Mucosa of gallbladder (tissue), 1 donor: ENCODE results near the gene IFI27L1. TPM values are rescaled to one million over a fixed set of nuclear protein-coding genes. Genes with fewer than 3 reads are reported as not detected.

Source experiments
- DNase-seq: peaks from one replicate; pipeline ENCODE4 v3.0.0-alpha.2; 2020; ENCODE audit warnings: low spot score
- total RNA-seq: library from RNA; stranded (reverse); gene quantifications from one replicate; pipeline ENCODE4 v1.2.1, GENCODE V29; 2021
- donor health status: DM: no; HTN: no; CAD: no.

The IFI27L1 gene, protein sequence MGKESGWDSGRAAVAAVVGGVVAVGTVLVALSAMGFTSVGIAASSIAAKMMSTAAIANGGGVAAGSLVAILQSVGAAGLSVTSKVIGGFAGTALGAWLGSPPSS
- 19.8 TPM for total RNA-seq

DNA sequence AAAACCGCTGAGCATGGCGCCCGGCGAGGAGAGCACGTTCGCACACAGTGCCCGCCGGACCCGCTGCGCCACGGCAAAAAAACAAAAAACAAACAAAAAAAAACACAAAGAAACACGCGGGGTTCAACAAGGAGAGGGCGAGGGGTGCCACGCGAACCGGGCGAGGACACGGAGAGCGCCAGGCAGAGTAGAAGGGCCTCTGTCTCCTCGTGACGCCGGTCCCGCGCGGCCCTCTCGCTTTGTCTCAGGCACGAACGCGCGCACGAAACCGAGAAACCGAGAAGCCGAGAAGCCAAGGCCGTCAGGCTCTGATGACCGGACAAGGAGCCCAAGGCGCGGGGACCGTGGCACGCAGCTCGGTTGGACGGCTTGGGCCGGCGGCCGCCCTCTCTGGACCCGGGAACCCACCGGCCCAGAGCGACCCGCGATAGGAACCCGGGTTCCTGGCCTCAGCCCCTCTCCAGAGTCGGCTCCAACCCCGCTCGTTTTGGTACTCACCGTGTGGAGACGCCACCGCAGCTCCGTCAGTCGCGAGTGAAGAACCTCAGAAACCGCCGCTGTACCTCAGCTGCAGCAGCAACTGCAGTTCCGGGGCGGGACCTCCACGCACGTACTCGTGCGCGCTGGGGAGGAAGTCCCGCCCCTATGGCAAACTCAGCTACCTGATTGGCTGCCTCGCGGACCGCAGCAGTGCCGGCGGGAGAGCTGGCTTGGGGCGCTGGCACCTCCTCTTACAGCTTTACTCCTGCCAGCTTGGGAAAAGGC is at the start of gene IFI27L1, which contains the start of gene DDX24:
IFI27L1 (plus strand) TSS at position 690 of the 765 bp plus-strand sequence. CDS start 15,628 bp downstream, outside the sequence.
DDX24 (minus strand) TSS at position 582 of the 765 bp plus-strand sequence. CDS start 1,460 bp downstream, outside the sequence.
- peak; percentile 97 for DNase-seq

DNA sequence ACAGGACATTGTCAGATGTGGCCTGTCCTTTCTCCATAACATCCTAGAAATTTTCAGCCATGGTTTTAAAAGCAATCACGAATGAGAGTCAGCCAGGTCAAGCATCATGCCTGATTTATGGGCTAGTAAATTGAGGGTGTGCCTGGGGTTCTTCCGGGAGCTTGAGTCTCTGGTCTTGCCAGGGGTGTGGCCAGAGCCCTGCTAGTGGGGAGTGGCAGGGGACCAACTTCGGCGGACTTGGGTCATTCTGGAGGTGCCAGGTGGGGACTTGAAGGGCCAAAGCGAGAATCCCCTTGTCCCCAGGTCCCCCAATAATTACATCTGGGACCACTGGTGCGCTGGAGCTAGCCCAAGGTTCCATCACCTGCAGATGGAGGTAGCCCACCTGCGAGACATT is 49.2 kb upstream of the IFI27L1 start:
- no peak for DNase-seq

DNA sequence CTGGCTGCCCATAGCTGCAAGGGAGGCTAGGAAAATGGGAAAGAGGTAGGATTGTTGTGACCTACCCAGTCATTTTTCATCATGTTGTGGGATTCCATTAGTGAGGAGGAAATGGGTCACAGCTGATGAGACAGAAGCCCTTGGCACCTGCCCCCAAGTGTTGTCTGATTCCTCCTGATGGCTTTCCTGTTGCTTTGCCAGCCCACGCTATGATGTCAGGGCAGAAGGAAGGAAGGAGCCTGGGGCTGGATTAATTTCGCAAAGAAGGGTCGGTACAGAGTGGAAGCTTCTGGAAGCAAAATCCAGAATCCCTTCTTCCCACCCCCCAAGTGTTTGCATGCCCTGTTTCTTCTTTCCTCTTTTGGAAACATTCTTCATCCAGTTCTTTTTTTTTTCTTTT is 46.2 kb upstream of the IFI27L1 start:
- no peak for DNase-seq

DNA sequence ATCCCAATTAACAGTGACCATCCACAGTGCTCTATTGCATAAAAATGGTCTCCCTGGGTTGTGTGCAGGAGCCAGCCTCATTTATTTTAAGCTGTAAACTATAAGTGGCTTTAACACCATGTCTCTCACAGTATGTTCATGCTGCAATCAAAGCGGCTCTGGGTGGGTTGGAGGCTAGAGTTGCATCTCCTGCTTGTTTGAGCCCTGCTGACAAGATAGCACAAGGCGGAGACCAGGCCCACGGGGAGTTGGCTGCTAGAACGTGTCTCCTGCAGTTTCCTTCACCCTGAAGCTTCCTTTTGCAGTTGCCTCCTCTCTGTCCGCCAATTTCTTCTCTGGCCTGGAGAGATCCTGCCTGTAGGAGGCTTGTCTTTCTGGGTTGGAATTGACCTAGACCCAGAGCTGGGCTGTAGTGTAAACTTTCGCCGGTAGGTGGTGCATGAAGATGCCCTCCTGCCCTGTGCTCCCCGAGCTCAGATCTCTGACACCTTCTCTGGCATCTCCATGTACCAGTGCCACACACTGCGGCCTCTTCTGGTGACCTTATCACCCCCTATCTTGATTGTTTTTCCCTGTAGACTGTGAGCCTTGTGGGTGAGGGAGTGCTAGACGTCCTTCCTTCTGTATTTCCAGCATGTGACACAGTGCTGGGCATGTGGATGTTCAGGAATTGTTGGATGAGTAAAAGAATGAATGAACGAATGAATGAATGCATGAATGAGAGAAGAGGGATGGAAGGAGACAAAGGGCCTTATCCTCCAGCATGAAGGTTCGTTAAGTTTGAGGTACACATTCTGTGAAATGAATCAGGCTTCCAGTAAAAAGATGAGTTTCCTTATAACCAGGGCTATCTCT is 44.6 kb upstream of the IFI27L1 start:
- peak; percentile 73 for DNase-seq

DNA sequence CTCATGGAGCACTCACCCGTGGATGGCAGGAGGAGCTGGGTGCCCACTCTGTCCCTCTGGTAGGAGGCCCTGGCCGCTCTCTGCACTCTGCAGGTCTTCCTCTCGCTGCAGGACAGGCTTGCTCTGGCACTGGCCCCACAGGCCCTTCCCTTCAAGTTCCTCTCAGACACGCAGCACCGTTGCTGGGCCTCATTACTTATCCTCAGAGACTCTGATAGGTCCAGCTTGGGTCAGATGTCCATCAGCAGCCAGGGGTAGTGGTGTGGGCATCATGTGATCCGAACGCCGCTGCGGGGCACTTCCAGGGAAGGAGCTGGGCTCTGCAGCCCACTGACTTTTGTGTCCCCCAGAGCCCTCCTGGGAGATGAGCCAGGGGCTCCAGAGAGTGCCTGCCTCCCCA is 43.2 kb upstream of the IFI27L1 start:
- no peak for DNase-seq

DNA sequence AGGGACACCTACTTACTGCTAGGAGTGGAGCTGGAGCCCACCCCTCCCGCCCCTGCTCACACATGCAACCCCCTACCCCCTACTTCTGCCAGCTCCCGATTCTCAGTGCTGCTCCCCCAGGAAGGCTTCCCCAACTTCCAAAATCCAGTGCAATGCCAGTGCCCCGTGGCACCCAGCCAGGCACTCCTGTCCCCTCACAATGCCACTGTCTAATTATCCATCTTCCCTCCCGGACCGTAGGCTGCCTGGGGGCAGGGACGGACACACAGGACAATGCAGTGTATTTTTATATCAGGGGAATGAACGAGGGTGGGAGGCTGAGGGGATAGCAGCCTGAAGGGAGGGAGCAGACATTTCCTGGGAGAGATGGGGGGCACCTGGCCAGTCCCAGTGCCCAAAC is 42.6 kb upstream of the IFI27L1 start:
- no peak for DNase-seq

DNA sequence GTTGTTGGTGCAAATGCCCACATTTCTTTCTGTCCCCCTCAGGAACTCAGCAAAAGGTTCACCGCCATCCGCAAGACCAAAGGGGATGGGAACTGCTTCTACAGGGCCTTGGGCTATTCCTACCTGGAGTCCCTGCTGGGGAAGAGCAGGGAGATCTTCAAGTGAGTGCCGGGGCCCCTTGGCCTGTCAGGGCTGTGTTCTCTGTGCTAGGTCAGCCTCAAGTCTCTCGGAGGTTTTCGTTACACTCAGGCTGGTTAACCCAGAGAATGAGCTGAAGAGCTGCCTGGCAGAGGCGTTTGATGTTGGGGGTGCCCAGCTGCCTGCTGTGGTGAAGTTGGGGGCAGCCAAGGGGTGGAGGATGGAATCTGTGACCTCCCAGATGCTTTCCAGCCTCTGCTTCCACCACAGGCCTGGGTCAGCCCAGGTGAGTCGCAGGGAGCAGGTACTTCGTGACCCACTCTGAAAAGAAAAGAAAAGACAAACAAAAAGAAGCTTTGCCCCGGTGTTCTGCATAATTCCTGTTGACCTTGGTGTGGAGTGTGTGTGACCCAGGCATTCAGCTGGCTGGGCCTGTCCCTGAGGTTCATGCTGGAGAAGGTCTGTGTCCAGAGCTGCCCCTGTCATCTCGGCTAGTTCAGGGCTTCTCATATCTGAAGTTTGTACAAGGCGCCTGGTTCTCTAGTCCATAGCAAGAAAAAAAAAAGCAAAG is 42.0 kb upstream of the IFI27L1 start:
- no peak for DNase-seq

DNA sequence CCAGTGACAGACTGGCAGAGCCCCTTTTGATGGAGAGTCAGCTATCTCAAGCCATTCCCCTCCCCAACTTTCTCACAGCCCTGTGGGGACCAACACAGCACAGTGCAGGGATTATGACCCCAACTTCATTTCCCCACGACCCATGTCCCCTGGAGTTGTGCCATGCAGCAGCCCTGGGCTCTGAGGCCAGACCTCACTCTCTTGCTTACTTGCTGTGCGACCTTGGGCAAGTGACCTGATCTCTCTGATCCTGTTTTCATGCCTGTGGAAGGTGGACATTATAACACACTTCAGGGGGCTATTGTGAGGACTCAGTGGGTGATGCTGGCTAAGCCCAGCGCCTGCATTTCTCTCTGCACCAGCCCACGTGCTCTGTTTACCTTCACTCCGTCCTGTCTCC is 40.9 kb upstream of the IFI27L1 start:
- no peak for DNase-seq

DNA sequence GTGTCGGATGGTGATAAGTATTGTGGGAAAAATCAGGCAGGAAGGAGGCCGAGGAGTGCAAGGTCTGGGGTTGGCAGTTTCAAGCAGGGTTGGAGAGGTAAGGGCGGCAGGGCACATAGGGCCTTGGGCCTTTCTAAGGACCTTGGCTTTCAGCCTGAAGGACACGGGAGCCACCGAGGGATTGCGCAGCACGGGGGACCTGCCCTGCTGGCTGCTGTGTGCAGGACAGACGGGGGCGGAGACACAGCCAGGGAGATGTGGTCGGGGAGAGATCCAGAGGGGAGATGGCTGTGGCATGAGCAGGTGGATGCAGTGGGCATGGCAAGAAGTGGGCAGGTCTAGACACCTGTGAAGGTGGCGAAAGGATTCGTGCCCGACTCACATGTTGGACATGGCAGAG is 40.3 kb upstream of the IFI27L1 start:
- no peak for DNase-seq

DNA sequence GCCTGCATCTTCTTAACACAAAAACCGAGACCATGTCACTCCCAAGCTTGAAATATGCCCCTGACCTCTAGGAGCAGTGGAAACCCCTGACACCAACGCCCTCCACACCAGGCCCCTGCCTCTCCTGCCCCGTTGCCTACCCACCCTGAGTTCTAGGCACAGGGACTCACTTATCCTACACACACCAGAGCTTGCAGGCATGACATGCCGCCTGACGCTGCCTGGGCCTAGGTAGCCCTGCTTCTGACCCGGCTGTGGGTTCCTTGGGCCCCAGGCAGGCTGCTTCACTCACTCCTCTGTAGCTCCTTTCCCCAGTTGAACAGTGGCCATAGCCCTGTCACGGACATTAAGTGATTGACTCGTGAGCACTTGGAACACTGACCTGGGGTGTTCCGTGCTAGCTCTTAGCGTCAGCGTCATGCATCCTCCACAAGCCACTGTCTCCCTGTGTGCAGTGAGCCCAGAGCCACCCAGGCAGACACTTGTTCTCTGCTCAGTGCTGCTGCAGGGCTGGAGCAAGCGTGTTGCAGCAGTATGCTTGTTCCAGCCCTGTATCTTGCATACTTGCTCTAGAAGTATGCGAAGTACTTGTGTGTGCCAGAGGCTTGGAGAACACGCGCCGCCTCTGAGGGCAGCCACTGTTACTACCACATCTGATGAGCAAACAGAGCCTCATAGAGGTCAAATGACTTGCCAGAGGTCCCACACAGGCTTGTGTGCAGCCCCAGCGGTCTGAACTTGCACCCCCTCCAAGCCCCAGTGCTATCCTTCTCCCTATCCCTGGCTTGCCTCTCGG is 39.4 kb upstream of the IFI27L1 start:
- peak; percentile 44 for DNase-seq

DNA sequence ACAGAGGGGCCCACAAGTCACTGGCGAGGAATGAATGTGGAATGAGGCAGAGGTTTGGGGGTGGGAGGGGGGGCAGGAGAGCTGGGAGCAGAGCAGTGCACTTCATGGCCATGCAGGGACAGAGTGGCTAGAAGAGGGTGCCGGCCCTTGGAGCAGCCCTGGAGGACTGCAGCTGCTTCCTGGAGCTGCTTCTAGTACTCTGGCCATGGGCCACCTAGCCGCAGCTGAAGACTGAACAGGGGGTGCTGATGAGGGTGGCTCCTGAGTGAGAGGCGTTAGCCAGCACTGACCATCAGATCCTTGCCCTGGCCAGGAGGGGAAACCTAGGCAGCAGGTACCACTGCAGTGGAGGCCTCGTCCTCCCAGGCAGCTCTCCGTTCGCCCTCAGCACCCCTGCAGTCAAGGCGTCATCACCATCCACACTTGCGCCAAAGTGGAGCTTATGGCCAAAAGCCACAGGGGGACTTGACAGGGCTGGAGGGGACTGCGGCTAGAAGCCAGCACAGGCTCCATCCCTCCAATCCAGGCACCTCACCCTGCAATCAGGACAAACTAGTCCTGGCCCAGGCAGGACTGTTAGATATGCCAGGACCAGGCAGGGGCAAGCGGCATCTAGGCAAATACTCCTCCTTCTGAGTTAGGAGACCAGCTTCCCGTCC is 38.5 kb upstream of the IFI27L1 start:
- DNase-seq = no peak

DNA sequence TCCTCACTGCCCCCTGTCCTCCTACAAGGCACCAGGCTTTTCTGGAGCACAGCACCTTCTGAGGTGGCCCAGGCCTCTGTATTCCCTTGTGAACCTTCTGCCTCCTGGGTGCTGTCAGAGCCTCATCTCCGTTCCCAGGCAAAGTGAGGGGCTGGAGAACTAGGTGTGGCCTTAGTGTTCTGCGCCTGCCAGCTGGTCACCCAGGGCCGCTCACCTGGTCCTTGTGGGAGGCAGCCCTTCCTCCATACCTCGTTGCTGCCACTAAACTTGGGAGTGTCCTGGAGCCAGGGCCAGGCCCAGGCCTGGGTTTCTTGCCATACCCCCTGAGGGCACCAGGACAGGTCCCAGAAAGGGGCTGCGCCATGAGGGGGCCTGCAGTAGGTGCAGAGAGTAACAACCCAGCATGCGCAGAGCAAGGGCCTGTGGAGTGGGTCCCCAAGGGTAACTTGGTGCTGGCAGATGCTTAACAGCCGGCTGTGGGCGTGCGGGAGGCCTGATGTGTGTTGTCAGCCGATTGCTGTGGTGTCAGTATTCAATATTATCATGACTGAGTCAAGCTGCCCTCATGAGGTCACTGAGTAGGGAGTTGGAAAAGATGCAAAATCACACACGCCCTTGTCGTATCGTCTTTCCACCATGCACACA is 37.9 kb upstream of the IFI27L1 start:
- DNase-seq = no peak

DNA sequence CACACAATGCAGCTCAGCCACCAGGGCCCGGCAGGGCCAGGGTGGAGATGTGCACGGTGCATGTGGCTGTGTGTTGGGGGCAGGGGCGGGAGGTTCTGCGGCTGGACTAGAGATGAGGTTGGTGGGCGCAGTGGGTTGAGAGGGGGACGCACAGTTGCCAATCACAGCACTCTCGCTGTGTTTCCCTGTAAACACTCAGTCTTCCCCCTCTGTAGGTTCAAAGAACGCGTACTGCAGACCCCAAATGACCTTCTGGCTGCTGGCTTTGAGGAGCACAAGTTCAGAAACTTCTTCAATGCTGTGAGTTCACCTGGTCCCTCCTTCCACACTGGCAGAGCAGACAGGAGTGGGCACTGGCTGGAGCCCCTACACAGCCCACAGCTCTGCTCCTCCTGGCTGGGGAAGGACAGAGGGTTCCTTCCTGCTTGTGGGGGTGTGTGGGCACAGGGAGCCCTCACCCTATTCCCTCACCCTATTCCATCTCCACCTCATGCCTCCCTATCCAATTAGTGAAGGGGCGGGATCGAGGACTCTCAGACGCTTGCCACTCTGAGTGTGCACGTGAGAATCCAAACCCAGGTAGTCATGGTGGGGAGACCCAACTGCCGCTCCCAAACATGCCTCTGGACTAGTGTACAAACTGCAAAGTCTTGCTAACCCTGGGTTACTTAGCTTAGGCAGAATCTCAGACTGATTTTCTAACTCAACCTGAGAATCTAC is 37.2 kb upstream of the IFI27L1 start:
- DNase-seq = no peak

DNA sequence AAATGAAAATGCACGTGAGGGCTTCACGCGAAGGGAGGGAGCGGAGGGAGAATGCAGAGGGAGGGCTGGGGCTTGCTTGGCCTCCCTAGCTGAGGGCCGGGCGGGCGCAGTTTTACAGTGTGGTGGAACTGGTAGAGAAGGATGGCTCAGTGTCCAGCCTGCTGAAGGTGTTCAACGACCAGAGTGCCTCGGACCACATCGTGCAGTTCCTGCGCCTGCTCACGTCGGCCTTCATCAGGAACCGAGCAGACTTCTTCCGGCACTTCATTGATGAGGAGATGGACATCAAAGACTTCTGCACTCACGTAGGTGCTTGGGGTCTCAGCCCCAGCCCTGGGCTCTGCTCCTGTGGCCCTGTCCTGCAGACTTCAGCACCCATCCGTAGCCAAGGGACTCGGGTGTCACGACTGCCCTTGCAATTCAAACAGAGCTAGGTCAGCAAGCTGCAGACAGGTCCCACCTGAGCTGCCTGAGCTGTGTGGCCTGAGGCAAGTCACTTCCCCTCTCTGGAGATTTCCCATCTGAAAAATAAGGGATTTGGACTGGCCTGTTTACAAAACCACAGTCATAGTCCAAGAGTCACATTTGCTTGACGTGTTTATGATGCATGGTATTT is 36.5 kb upstream of the IFI27L1 start:
- DNase-seq = no peak

DNA sequence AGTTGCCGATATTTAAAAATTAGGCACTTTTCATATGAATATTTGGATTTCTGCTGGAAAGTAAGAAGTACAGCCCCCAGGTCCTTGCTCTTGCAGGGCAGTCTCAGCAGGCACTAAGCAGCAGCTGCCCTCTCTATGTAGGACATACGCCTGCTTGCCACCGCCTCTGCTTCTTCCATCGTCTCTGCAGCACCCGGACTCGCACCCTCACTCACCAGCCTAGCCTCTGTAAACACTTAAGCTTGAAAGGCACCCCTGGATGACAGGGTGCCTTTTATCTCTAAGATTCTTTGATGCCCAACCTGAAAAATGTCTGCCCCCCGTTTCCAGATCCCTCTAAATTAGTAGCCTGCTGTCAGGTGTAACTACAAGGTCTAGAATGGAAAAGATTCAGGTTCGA is 36.0 kb upstream of the IFI27L1 start:
- no peak for DNase-seq

DNA sequence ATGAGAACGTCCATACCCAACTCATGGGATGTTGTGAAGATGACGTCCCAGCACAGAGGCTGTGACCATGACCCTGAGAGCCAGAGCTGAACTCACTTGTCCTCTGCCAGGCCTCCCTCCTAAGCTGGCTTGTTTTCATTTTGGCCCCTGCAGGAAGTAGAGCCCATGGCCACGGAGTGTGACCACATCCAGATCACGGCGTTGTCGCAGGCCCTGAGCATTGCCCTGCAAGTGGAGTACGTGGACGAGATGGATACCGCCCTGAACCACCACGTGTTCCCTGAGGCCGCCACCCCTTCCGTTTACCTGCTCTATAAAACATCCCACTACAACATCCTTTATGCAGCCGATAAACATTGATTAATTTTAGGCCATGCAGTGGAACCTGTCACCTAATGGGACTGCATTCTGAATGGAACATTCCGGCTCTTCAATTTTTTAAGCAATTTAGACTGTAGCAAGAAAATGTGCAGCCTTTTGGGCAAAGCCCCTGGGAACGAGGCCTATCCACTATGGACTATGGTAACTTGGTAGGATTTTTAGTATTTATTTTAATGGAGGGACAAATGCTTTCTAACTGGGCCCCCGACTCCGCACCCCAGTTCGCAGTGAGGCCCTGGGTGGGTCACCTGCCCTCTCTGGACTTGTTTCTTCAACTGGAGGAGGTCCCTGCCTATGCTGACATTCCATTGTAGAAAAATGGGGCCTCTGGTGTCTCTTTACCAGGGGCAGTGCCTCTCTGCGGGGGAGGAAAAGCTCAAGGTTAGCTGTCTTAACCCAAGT is 35.4 kb upstream of the IFI27L1 start:
- DNase-seq = no peak

DNA sequence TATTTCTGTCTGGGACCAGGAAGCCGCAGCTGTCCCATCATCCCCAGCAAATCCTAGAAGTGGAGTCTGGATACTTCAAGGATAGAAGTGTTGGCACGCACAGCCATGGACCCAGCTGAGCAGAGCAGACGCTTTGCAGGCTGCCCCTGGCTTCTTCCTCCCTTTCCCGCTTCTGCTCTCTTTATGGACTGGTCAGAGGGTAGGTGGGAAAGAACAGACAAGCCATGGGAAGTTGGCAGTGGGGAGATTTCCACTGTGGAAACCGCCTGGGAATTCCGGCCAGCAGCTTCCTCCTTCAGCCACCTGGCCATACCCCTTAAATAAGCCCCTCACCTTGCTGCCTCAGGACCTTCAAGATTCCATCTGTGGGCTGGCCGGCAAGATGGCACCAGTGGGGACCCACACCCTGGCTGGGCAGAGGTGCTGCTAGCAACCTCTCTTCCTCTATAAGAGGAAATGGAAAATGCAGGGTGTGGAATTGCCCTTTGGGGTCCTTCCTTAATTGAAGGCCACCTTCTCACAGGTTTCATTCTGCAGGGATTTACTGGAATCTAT is 34.3 kb upstream of the IFI27L1 start:
- DNase-seq = no peak

DNA sequence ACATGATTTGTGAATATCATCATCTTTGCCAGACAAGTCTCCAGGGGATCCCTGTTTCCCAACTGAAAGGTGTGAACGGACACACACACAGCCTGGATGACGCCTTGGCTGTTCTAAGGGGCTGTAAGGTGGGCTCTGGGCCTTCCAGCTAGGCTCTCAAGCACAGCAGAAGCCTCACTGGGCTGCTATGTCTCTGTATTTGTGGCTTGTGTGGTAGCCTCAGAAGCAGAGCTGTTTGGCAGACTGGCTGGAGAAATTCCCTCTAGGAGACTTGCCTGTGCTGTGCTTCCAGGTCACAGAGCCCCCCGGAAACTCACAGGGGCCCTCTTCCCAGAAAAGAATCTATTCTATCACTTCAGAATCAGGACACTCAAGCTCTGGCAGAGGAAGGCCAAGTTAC is 33.5 kb upstream of the IFI27L1 start:
- no peak for DNase-seq
